Uterus (tissue), 2 donors: Measurements from ENCODE around the gene PRELID3B.

ENCODE experiments used
- CTCF ChIP-seq, 4 experiments: fragments of 200-600 bp in 2 of 4; fragments of 450-650 bp in 2 of 4; sonication (generic) in 2 of 4; IDR thresholded peaks; one replicate each; pipeline ENCODE4 v1.5.1; 2016 to 2019; ENCODE audit warnings: antibody characterized with exemption in 4 of 4, mild to moderate bottlenecking in 2 of 4, moderate library complexity in 1 of 4
- POLR2A ChIP-seq, 2 donors: fragments of 450-650 bp; IDR thresholded peaks; one replicate each; pipeline ENCODE4 v1.6.1; 2016; ENCODE audit warnings: antibody characterized with exemption in 2 of 2, mild to moderate bottlenecking in 1 of 2, moderate library complexity in 1 of 2

- no peak for TF ChIP-seq CTCF (IDR thresholded peaks at IDR 0.05)
- TF ChIP-seq POLR2A (IDR thresholded peaks at IDR 0.05), result no peak
These were observed 17.5 kb downstream of the PRELID3B start for GRCh38 chr20:59025086-59025485.
